Inflammatory macrophage treated with lipopolysaccharide for 4 hours (primary cell): ENCODE data around the gene DSCAML1.

Source experiments
- DNase-seq: peaks from one replicate; pipeline ENCODE4 v3.0.0-alpha.2; 2020

DSCAML1 gene

GRCh38 chr11:117686711-117687110 lies 110.3 kb downstream of the DSCAML1 start:
- DNase-seq = no peak

DNA sequence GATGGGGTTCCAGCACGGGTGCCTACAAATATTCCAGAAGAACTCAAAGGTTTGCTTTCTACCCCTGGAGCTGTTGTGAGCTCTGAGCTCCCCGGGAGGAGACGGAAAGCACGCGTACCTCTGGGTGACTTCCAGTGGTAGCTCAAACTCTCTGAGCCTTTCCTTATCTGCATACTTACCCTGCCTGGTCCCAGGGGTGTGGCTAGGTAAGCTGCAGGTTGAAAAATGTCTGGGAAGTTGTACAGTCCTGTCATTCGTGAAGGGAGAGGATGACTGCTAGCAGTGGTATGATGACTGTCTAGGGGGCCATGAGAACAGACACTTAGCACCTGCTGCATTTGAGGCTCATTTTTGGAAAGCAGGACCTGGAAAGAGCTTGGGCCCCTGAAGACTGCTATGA lies 111.5 kb downstream of the DSCAML1 start:
- no peak for DNase-seq

DNA sequence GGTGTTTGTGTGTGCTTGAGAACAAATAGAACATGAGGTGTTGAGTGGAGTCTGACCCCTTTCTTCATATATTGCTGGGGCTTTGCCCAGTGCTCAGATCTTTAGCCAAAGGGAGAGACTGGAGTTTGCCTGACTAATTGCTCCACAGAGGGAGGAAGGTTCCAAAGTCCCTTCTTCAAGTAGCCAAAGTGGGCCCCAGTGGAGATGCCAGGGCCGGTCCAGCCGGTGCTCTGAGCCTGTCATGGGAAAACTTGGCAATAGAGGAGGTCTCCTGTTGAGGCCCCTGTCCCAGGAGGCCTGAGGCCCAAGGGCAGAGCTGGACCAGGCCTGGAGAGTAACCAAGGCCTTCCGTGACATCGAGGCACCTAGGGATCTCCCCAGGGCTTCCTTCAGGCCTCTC lies 112.3 kb downstream of the DSCAML1 start:
- no peak for DNase-seq

DNA sequence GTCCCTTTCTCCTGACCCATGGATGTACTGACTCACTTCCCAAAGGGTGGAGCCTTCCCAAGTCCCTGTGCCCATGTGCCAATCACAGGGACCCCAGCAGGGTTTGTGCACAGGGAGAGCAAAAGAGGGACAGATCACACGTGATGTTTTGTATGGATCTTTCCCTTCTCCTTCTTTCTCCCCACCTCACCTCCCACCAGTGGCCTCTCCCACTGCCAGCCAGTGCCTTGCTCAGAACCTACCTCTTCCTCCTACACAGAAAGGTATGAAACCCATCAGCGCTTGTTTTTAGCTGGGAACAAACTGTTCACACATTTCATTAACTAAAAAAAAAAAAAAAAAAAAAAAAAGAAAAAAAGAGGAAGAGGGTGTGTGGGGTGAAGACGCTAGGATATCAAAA lies 112.9 kb downstream of the DSCAML1 start:
- DNase-seq = no peak

DNA sequence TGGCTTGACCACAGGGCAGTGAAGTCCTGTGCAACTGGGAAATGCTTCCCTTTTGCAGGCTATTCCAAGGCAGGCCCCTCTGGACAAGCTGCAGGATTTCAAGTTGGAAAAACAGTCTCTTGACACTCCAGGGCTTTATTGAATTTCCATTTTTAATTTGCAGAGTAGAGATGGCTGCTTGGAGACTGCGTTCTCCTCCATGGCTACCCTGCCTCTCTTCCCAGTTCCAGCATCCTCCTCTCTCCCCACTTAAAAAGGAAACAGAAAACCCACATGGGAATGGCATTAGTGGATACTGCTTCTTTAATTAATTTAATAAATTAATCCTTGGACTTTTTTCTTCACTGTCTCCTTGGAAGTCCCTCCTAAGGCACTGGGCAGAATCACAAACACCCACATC lies 115.6 kb downstream of the DSCAML1 start:
- no peak for DNase-seq

- no peak for DNase-seq
Measured at GRCh38 chr11:117679461-117679860, 117.6 kb downstream of the DSCAML1 start.

- no peak for DNase-seq
Measured at GRCh38 chr11:117678658-117679406, 118.2 kb downstream of the DSCAML1 start.

DNA sequence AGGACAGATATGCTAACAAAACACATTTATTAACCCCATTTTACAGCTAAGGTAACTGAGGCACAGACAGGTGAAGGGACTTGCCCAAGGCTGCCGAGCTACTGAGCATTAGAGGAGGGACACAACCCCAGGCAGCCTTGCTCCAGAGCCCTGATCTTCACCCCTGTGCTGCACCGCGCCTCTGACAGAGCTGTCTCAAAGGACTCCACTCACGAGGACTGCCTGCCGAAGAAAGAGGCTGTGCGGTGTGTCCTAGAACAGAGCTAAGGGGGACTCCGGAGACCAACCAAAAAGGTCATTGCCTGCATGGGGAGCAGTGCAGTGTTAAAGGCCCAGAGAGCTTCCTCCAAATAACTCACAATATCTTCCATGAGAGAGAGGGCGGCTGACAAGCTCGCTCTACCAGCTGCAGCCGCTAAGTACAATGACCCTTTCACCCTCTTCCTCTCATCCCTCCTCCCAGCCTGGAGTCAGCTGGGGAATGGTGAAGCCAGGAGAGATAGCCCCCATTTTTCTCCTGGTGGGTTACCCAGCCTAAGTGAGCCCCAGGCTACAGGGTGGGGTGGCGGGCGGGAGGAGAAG lies 119.2 kb downstream of the DSCAML1 start:
- DNase-seq = no peak

- no peak for DNase-seq
Measured at GRCh38 chr11:117676501-117676900, 120.5 kb downstream of the DSCAML1 start.

DNA sequence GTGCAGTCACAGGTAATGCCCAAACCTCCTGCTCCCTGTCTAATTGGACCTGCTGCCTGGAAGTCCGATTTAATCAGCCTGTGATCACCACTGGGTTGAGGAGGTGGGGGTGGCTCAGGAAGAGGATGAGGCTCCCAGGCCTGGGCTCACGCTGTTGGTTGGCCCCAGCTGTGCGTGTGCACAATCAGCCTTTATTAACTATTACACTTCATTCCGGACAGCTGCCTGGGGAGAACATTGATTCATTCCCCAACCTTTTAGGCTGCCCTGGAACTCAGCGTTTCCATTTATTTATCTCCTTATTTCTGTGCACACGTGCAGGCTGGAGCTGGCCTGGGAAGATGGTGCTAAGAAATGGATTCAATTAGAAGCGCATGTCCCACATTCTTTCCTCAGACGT lies 123.4 kb downstream of the DSCAML1 start:
- DNase-seq = no peak

DNA sequence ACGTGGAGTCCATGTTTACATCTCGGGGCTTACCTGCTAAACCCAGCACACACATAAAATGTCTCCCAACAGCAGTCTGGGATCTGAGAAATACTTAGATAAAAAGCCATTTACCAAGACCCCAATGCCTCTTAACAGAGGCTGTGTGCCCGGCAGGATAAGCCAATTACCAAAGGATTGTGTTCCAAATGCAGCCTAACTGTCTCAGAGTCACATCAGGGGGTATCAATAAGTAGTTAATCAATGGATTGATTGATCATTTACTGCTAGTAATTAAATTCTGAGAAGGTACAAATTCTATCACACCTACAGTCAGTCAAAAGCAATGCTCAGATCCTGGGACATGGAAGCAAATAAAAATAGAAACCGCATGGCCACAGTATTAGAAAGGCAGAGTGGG lies 125.6 kb downstream of the DSCAML1 start:
- DNase-seq = no peak

DNA sequence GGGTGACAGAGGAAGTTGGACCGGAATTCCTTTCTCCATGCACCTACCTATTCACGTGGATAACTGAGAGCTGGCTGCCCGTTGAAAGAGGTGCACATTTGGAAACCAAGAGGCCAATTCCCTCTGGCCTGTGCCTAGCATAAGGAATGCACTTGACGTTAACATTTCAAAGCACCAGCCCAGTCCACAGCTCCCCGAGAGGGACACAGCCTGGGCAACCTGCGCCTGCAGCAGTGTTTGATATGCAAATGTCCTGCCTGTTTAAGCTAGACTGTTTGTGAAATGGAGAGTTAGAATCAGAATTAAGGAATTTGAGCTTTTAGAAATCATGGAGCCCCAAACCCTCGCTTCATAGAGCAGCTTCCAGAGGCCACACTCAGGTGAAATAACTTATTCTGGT lies 126.1 kb downstream of the DSCAML1 start:
- DNase-seq = no peak

GRCh38 chr11:117670443-117670842 lies 126.6 kb downstream of the DSCAML1 start:
- no peak for DNase-seq

DNA sequence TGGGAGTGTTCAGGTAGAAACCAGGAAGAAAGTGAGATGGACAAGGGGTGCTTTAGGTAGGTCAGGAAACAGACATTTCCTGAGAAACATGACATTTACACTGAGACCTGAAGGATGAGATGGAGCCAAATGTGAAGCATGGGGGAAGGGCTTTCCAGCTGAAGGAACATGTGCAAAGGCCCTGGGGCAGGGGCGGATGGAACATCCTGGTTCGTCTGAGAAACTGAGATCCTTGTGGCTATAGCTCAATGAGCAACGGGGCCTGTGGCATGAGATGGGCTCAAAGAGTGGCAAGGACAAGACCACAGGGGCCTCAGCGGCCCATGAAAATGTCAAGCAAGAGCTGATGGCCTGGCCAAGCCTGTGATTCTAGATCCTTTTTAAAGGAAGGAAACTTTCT lies 127.4 kb downstream of the DSCAML1 start:
- no peak for DNase-seq

DNA sequence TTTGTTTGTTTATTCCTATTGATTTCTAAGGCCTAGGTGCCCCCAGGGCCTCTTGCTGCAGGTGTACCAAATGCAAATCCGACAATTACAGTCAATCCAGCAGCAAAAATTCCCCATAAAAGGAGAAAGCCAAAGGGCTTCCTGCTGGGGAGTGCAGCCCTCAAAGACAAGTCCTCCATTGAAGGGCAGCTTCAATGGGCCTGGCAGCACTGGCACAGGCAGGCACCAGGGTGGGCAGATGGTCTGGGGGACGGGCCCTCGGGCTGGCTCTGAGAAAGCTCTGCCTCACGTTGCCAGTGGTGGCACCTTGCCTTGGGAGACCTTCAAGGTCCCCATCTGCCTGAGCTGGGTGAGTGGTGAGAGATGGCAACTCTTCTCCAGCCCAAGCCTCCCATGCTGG lies 128.0 kb downstream of the DSCAML1 start:
- DNase-seq = no peak

DNA sequence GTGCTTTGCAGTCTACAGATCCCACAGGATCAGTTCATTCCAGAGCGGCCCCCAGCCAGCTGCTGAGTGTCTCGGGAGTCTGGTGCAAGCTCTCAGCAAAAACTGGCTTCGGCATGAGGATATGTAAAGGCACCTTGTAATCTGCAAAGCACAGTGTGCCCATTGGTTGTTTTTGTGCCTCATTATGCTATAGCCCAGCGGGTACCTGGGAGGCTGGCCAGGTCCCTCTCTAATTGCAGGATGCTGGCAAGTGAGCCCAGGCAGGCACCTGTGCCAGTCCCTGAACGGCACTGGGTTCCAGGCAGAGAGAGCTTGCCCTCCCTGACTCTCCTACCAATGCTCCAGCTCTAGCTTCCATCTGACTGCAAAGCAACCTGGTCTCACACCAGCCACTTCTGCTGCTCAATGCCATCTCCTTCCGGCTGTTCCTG lies 128.7 kb downstream of the DSCAML1 start:
- DNase-seq = no peak

DNA sequence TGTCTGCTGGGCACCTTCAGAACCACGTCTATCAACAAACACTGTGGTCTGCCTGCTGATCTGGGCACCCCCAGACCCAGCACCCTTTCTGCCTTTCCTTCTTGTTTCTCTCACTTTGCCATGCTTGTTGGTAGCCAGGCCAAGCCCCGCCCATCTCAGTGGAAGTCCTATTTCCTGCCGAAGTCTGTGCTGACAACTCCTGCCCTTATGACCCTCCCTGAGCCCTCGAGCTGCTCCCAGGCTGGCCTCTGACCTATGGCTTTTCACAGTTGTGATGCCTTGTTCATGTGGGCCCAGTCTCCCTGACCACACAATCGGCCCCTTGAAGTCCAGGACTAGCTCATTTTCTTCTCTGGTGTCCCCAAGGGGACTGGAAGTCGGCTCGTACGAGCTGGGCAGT lies 132.1 kb downstream of the DSCAML1 start:
- DNase-seq = no peak

- no peak for DNase-seq
Measured at GRCh38 chr11:117663821-117664220, 133.2 kb downstream of the DSCAML1 start.

DNA sequence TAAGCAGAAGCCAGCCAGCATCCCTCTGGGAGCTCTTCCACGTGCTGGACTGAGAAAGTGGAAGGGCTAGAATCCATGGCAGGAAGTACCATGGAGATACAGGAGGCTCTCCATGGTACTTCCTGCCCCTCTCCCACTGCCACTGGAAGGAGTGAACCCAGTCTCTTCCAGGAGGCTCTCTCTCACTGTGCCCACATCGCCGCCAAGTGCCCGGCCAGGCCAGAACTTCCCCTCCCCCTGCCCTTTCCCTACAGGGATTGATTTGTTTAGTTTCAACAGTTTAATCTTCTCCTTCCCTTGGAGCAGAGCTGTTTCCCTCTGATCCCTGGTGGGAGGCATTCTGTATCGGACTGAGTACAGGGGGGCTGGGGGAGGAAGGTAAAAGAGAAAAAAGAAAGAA lies 133.6 kb downstream of the DSCAML1 start:
- no peak for DNase-seq

GRCh38 chr11:117662671-117663269 lies 134.2 kb downstream of the DSCAML1 start:
- DNase-seq = no peak

GRCh38 chr11:117662255-117662654 lies 134.8 kb downstream of the DSCAML1 start:
- no peak for DNase-seq

GRCh38 chr11:117658809-117659208 lies 138.2 kb downstream of the DSCAML1 start:
- no peak for DNase-seq

DNA sequence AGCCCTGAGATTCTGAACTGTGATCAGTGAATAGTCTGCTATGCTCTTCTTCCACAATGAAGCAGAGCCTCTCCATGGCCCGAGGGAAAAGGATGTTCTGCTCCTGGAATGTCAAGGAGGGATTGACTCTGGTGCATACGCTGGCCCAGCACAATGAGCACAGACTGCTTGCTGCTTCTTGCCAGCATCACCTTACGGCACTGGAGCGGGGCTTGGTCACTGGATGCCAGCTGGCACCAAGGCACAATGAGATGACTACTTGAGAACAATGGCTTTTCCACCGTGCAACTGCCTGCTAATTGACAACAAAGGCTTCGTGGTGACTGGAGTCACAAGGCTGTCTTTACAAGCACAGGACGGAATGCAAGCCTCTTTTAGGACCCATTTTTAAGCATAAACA lies 139.2 kb downstream of the DSCAML1 start:
- DNase-seq = no peak
